ENCODE measurements around the gene BAG3. TPM values are rescaled to one million over a fixed set of nuclear protein-coding genes. Genes with fewer than 3 reads are reported as not detected.

The BAG3 gene
- total and polyA plus RNA-seq, 9 of the 15 experiments (the other 6 are each of a cell fraction or from before 2014, with no cell fraction given): 2.6 to 27.4 (median 7.2) TPM

GRCh38 chr10:119688033-119688508 is 36.9 kb downstream of the BAG3 start (continued):
- TF ChIP-seq HES1 (IDR thresholded peaks at IDR 0.05; ENCODE audit: low read depth): no peak
- TF ChIP-seq ZNF175 (CRISPR knock-in tag; IDR thresholded peaks at IDR 0.05; ENCODE audit: low read depth): peak; percentile 88
- TF ChIP-seq NFE2L1 (tag; IDR thresholded peaks at IDR 0.05; ENCODE audit: borderline replicate concordance, low read depth): peak; percentile 63; the same call in 1 of the 2 replicates
- TF ChIP-seq CHAMP1 (IDR thresholded peaks at IDR 0.05): no peak
- 0 out of 2 replicates have a peak, but pooled peaks have one; percentile 11 for TF ChIP-seq ZNF280B (CRISPR knock-in tag; IDR thresholded peaks at IDR 0.05)
- TF ChIP-seq PHTF2 (CRISPR knock-in tag; IDR thresholded peaks at IDR 0.05): no peak
- no peak for TF ChIP-seq ZNF778 (CRISPR knock-in tag; IDR thresholded peaks at IDR 0.05)
- peak; percentile 94 for TF ChIP-seq CUX1 (CRISPR knock-in tag; IDR thresholded peaks at IDR 0.05)
- TF ChIP-seq VEZF1 (CRISPR knock-in tag; IDR thresholded peaks at IDR 0.05): peak; percentile 18
- TF ChIP-seq NFIX (CRISPR knock-in tag; IDR thresholded peaks at IDR 0.05; ENCODE audit: low read depth): no peak
- peak; percentile 57; the same call in 1 of the 2 replicates for TF ChIP-seq ZNF583 (CRISPR knock-in tag; IDR thresholded peaks at IDR 0.05)
- no peak for TF ChIP-seq NR2C1 (IDR thresholded peaks at IDR 0.05)
- peak; percentile 88 for TF ChIP-seq NR2C1 (tag; IDR thresholded peaks at IDR 0.05)
- no peak for TF ChIP-seq SIX5 (IDR thresholded peaks at IDR 0.05; ENCODE audit: borderline replicate concordance in 1 of 2, insufficient read depth in 1 of 2, low read depth in 1 of 2, low read length in 2 of 2)
- no peak for TF ChIP-seq POLR2H (tag; IDR thresholded peaks at IDR 0.05; ENCODE audit: low read depth)
- no peak for TF ChIP-seq MCM5 (IDR thresholded peaks at IDR 0.05; ENCODE audit: low read depth)
